H9 (cell line): Measurements from ENCODE around the gene PTPRN2. TPM values are rescaled to one million over a fixed set of nuclear protein-coding genes. Genes with fewer than 3 reads are reported as not detected.

Experiments used
- DNase-seq: peaks from one replicate; pipeline ENCODE4 v3.0.0-alpha.2; 2017
- H2AFZ ChIP-seq: one replicate; pipeline ENCODE4 v1.6.1; 2013; ENCODE audit warnings: mild to moderate bottlenecking, low read length, control low read depth, moderate library complexity
- H2AK5ac ChIP-seq: 2 replicates; pipeline ENCODE4 v1.6.1; 2013; ENCODE audit warnings: low read length, control low read depth, mixed read lengths; ENCODE audit not compliant: insufficient read length
- H2BK120ac ChIP-seq: one replicate; pipeline ENCODE4 v1.6.1; 2013; ENCODE audit warnings: low read depth, mild to moderate bottlenecking, low read length, control low read depth, inconsistent platforms; ENCODE audit not compliant: poor library complexity, severe bottlenecking
- H2BK12ac ChIP-seq: 2 replicates; pipeline ENCODE4 v1.6.1; 2013; ENCODE audit warnings: low read length, control low read depth, mixed read lengths, low read depth; ENCODE audit not compliant: insufficient read length
- H2BK15ac ChIP-seq: 2 replicates; pipeline ENCODE4 v1.6.1; 2013; ENCODE audit warnings: low read depth, low read length, control low read depth
- H2BK20ac ChIP-seq: one replicate; pipeline ENCODE4 v1.6.1; 2013; ENCODE audit warnings: low read depth, mild to moderate bottlenecking, low read length, control low read depth, inconsistent platforms; ENCODE audit not compliant: poor library complexity, severe bottlenecking
- H2BK5ac ChIP-seq: 2 replicates; pipeline ENCODE4 v1.6.1; 2013; ENCODE audit warnings: low read length, control low read depth, mixed read lengths; ENCODE audit not compliant: insufficient read length
- H3K14ac ChIP-seq: 2 replicates; pipeline ENCODE4 v1.6.1; 2013; ENCODE audit warnings: low read length, control low read depth; ENCODE audit not compliant: insufficient read depth
- H3K18ac ChIP-seq: 2 replicates; pipeline ENCODE4 v1.6.1; 2013; ENCODE audit warnings: low read depth, mild to moderate bottlenecking, mixed read lengths, low read length, control low read depth; ENCODE audit not compliant: insufficient read length
- H3K23ac ChIP-seq: 2 replicates; pipeline ENCODE4 v1.6.1; 2013; ENCODE audit warnings: low read length, control low read depth, mixed read lengths, low read depth; ENCODE audit not compliant: insufficient read length
- H3K23me2 ChIP-seq: 2 replicates; pipeline ENCODE4 v1.6.1; 2013; ENCODE audit warnings: low read depth, mild to moderate bottlenecking, mixed read lengths, low read length, control low read depth; ENCODE audit not compliant: insufficient read length, poor library complexity, severe bottlenecking
- H3K27ac ChIP-seq: 2 replicates; pipeline ENCODE4 v1.5.1; 2013; ENCODE audit warnings: low read length, control low read depth, mixed read lengths, low read depth; ENCODE audit not compliant: insufficient read length
- H3K27me3 ChIP-seq: 2 replicates; pipeline ENCODE4 v1.6.1; 2013; ENCODE audit warnings: low read length, control low read depth, inconsistent platforms; ENCODE audit not compliant: insufficient read depth
- H3K4ac ChIP-seq: 2 replicates; pipeline ENCODE4 v1.6.1; 2013; ENCODE audit warnings: low read depth, mild to moderate bottlenecking, control low read depth, inconsistent platforms, low read length, moderate library complexity
- H3K4me1 ChIP-seq: 2 replicates; pipeline ENCODE4 v1.6.1; 2013; ENCODE audit warnings: low read length, control low read depth, inconsistent platforms; ENCODE audit not compliant: insufficient read depth
- H3K4me2 ChIP-seq: 2 replicates; pipeline ENCODE4 v1.6.1; 2013; ENCODE audit warnings: low read length, control low read depth, mixed read lengths; ENCODE audit not compliant: insufficient read length, insufficient read depth
- H3K56ac ChIP-seq: 2 replicates; pipeline ENCODE4 v1.6.1; 2013; ENCODE audit warnings: low read depth, mild to moderate bottlenecking, mixed read lengths, low read length, control low read depth; ENCODE audit not compliant: insufficient read length
- H3K79me1 ChIP-seq: 2 replicates; pipeline ENCODE4 v1.6.1; 2013; ENCODE audit warnings: low read depth, mild to moderate bottlenecking, moderate library complexity, low read length, control low read depth, inconsistent platforms; ENCODE audit not compliant: insufficient read depth, poor library complexity, severe bottlenecking
- H3K79me2 ChIP-seq: 2 replicates; pipeline ENCODE4 v1.6.1; 2013; ENCODE audit warnings: low read length, control low read depth, inconsistent platforms; ENCODE audit not compliant: insufficient read depth
- H3K9ac ChIP-seq: 2 replicates; pipeline ENCODE4 v1.6.1; 2013; ENCODE audit warnings: low read length, control low read depth, mixed read lengths; ENCODE audit not compliant: insufficient read length; ENCODE audit errors: extremely low read depth
- H3K9me3 ChIP-seq: one replicate; pipeline ENCODE4 v1.6.1; 2013; ENCODE audit warnings: low read depth, low read length, inconsistent platforms; ENCODE audit not compliant: control insufficient read depth
- H3T11ph ChIP-seq: one replicate; pipeline ENCODE4 v1.6.1; 2013; ENCODE audit warnings: mild to moderate bottlenecking, low read length, control low read depth, inconsistent platforms
- H4K20me1 ChIP-seq: one replicate; pipeline ENCODE4 v1.6.1; 2013; ENCODE audit not compliant: control insufficient read depth, insufficient read length, insufficient read depth
- H4K5ac ChIP-seq: 2 replicates; pipeline ENCODE4 v1.6.1; 2013; ENCODE audit warnings: low read depth, mild to moderate bottlenecking, mixed read lengths, low read length, control low read depth; ENCODE audit not compliant: insufficient read length
- H4K8ac ChIP-seq: replicated peaks from 2 replicates; pipeline ENCODE4 v1.6.1; 2013; ENCODE audit warnings: low read length, control low read depth, mixed read lengths, low read depth; ENCODE audit not compliant: insufficient read length
- H4K91ac ChIP-seq: 2 replicates; pipeline ENCODE4 v1.6.1; 2013; ENCODE audit warnings: low read depth, mild to moderate bottlenecking, moderate library complexity, mixed read lengths, low read length, control low read depth; ENCODE audit not compliant: insufficient read length
- H3K27ac Mint-ChIP-seq, 3 experiments: 2 replicates in 2 of 3; 3 replicates in 1 of 3; pipeline ENCODE4 v1.8.0; 2020 to 2021; ENCODE audit warnings: mixed read lengths in 3 of 3, mild to moderate bottlenecking in 1 of 3, moderate library complexity in 1 of 3
- H3K27me3 Mint-ChIP-seq: 2 replicates; pipeline ENCODE4 v1.8.0; 2021; ENCODE audit warnings: low read depth, mild to moderate bottlenecking, moderate library complexity, mixed read lengths
- H3K36me3 Mint-ChIP-seq, 3 experiments: 2 replicates in 2 of 3; 3 replicates in 1 of 3; pipeline ENCODE4 v1.8.0; 2020 to 2021; ENCODE audit warnings: low read depth in 3 of 3, mixed read lengths in 3 of 3; ENCODE audit not compliant: insufficient read depth in 1 of 3
- H3K4me1 Mint-ChIP-seq, 2 experiments: 2 replicates each; pipeline ENCODE4 v1.8.0; 2020; ENCODE audit warnings: mixed read lengths in 2 of 2
- H3K4me3 Mint-ChIP-seq, 2 experiments: 2 replicates in 1 of 2; 3 replicates in 1 of 2; pipeline ENCODE4 v1.8.0; 2020 to 2021; ENCODE audit warnings: mild to moderate bottlenecking in 2 of 2, mixed read lengths in 2 of 2, moderate library complexity in 1 of 2
- H3K9me3 Mint-ChIP-seq, 2 experiments: 2 replicates in 1 of 2; 3 replicates in 1 of 2; pipeline ENCODE4 v1.8.0; 2020; ENCODE audit warnings: mild to moderate bottlenecking in 2 of 2, mixed read lengths in 2 of 2, moderate library complexity in 1 of 2
- whole genome bisulfite sequencing: extraction: QIAGEN DNeasy Blood & Tissue Kit; methylation state at CpG from one replicate; pipeline ENCODE4 v1.1.7; 2013; ENCODE audit warnings: missing lambda C conversion rate, low lambda C conversion rate, mixed read lengths; ENCODE audit not compliant: insufficient read length; ENCODE audit errors: extremely low coverage; 5-methylcytosine and 5-hydroxymethylcytosine counted together
- total RNA-seq: library from RNA; stranded (reverse); gene quantifications from 2 replicates; pipeline ENCODE4 v1.2.1, GENCODE V29; 2021
- TF ChIP-seq, protein P1 (sequence below): fragments of 200-600 bp; sonication (generic); conservative IDR thresholded peaks from 3 replicates; pipeline ENCODE4 v1.8.0; 2021; ENCODE audit warnings: antibody characterized with exemption, mild to moderate bottlenecking

Gene PTPRN2
- total RNA-seq, 1 experiment from 2014 or later, result 5.2 TPM

DNA sequence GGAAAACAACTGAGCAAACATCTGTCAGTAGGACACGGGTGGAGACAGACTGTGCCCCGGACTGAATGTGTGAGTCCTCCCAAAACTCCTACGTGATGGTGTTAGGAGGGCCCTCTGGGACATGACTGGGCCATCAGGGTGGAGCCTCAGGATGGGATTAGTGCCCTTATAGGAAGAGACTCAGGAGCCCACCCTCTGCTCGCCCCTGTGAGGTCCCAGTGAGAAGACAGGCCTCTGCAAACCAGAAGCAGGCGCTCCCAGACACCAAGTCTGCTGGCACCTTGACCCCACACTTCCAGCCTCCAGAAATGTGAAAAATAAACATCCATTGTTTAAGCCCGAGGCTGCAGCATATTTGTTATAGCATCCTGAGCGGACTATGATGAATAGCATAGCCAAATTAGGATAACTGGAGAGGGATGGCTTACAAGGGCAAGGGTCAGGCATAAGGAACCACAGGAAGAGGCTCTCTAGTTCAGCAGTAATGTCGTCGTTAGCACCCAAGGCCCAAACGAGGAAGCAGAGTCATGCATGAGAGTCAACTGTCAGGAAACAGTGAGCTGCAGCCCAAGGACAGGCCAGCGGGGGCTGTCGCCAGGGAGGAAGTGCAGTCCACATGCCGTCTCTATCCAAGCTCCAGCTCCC, 50.6 kb downstream of the PTPRN2 start:
- Histone ChIP-seq H3K18ac (no peak overlapping the region), H3K56ac (no peak overlapping the region), H3K23ac (no peak overlapping the region), H3K9me3 (no peaks in the 10 kb centered on the region), H4K91ac (no peak overlapping the region), H3K4ac (no peak overlapping the region), H4K20me1 (no peaks in the 10 kb centered on the region), H3K23me2 (no peaks in the 10 kb centered on the region), H3K9ac (no peak overlapping the region), H3K27ac (no peak overlapping the region), H3K4me1 (no peaks in the 10 kb centered on the region), H2BK20ac (no peak overlapping the region), H2AK5ac (no peak overlapping the region), H4K8ac (no peak overlapping the region), H2AFZ (no peak overlapping the region), H3K79me1 (no peaks in the 10 kb centered on the region), H3T11ph (no peak overlapping the region), H2BK12ac (no peak overlapping the region), H4K5ac (no peak overlapping the region), H3K14ac (no peak overlapping the region), H3K79me2 (no peaks in the 10 kb centered on the region), H2BK120ac (no peak overlapping the region), H3K27me3 (no peaks in the 10 kb centered on the region), H3K4me2 (no peak overlapping the region), H2BK15ac (no peak overlapping the region), H2BK5ac (no peak overlapping the region)
- no peak for DNase-seq
- Mint-ChIP-seq H3K27me3 (peaks cover 4% of the 10 kb centered on the region; the same call in 1 of the 2 replicates), H3K4me3 (no peak overlapping the region), H3K36me3 (peaks cover 0 to 12% (median 5%) of the 10 kb centered on the region in 3 experiments; a peak in 5 of 7 replicates), H3K27ac (peak overlapping the region in 1 of 3 experiments; percentile 85; a peak in 2 of 7 replicates), H3K4me1 (peaks cover 14 to 19% of the 10 kb centered on the region in 2 experiments), H3K9me3 (peaks cover 6 to 7% of the 10 kb centered on the region in 2 experiments; a peak in 3 of 5 replicates)
- TF ChIP-seq, protein P1, sequence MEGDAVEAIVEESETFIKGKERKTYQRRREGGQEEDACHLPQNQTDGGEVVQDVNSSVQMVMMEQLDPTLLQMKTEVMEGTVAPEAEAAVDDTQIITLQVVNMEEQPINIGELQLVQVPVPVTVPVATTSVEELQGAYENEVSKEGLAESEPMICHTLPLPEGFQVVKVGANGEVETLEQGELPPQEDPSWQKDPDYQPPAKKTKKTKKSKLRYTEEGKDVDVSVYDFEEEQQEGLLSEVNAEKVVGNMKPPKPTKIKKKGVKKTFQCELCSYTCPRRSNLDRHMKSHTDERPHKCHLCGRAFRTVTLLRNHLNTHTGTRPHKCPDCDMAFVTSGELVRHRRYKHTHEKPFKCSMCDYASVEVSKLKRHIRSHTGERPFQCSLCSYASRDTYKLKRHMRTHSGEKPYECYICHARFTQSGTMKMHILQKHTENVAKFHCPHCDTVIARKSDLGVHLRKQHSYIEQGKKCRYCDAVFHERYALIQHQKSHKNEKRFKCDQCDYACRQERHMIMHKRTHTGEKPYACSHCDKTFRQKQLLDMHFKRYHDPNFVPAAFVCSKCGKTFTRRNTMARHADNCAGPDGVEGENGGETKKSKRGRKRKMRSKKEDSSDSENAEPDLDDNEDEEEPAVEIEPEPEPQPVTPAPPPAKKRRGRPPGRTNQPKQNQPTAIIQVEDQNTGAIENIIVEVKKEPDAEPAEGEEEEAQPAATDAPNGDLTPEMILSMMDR, result no peak
- no CpG with 5 or more reads among the region's 13 CpGs for WGBS
